Neural cell (in vitro differentiated cells): ENCODE results near the gene AGRP.

ENCODE experiments used
- EP300 ChIP-seq: fragments of 450-650 bp; conservative IDR thresholded peaks from 2 replicates; pipeline ENCODE4 v1.6.1; 2014; ENCODE audit warnings: antibody characterized with exemption, mild to moderate bottlenecking, moderate library complexity; ENCODE audit not compliant: poor library complexity, severe bottlenecking
- EZH2 ChIP-seq: fragments of 200-600, 300-800 bp; shearing (Covaris generic), sonication (generic); IDR thresholded peaks from 2 replicates; pipeline ENCODE4 v1.6.1; 2014; ENCODE audit warnings: antibody characterized with exemption, low read length, borderline replicate concordance, mild to moderate bottlenecking; ENCODE audit not compliant: insufficient read depth, poor library complexity, severe bottlenecking
- MXI1 ChIP-seq: fragments of 450-650 bp; conservative IDR thresholded peaks from 2 replicates; pipeline ENCODE4 v1.6.1; 2014; ENCODE audit warnings: antibody characterized with exemption, mild to moderate bottlenecking; ENCODE audit not compliant: poor library complexity, severe bottlenecking
- POLR2AphosphoS5 ChIP-seq: IDR thresholded peaks from 2 replicates; pipeline ENCODE4 v1.6.1; 2012
- RAD21 ChIP-seq: fragments of 450-650 bp; conservative IDR thresholded peaks from 2 replicates; pipeline ENCODE4 v1.6.1; 2014; ENCODE audit warnings: antibody characterized with exemption, mild to moderate bottlenecking, moderate library complexity
- SMC3 ChIP-seq: fragments of 450-650 bp; conservative IDR thresholded peaks from 2 replicates; pipeline ENCODE4 v1.6.1; 2014; ENCODE audit warnings: antibody characterized with exemption, mild to moderate bottlenecking, moderate library complexity; ENCODE audit not compliant: poor library complexity
- TF ChIP-seq, protein P1 (sequence below): fragments of 450-650 bp; IDR thresholded peaks from 2 replicates; pipeline ENCODE4 v1.5.1; 2014; ENCODE audit warnings: antibody characterized with exemption, mild to moderate bottlenecking, moderate library complexity; ENCODE audit not compliant: poor library complexity, severe bottlenecking

DNA sequence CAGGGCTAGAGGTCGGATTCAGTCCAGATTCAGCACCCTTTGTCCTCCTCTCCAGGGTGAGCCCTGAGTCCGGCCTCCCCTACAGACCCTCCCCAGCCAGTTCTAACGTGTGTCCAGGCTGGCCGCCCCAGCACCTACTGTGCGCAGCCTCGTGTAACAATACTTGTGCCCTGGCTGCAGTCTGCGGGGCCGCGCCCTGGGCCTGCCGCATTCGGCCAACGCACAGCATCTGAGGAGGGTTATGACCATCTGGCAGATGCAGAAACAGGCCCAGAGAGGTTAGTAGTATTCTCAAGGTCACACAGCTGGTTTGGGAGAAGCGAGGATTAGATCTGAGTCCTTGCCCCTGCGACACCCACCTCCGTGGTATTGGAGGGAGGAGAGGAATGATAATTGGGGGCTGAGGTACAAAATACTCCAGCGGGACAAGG is 46.2 kb upstream of the AGRP start:
- TF ChIP-seq POLR2AphosphoS5 (no peak), EP300 (no peak), RAD21 (no peak), EZH2 (no peak), MXI1 (no peak), SMC3 (no peak)
- TF ChIP-seq, protein P1, sequence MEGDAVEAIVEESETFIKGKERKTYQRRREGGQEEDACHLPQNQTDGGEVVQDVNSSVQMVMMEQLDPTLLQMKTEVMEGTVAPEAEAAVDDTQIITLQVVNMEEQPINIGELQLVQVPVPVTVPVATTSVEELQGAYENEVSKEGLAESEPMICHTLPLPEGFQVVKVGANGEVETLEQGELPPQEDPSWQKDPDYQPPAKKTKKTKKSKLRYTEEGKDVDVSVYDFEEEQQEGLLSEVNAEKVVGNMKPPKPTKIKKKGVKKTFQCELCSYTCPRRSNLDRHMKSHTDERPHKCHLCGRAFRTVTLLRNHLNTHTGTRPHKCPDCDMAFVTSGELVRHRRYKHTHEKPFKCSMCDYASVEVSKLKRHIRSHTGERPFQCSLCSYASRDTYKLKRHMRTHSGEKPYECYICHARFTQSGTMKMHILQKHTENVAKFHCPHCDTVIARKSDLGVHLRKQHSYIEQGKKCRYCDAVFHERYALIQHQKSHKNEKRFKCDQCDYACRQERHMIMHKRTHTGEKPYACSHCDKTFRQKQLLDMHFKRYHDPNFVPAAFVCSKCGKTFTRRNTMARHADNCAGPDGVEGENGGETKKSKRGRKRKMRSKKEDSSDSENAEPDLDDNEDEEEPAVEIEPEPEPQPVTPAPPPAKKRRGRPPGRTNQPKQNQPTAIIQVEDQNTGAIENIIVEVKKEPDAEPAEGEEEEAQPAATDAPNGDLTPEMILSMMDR: no peak
